Keratinocyte (primary cell): Measurements from ENCODE around the gene MNDA. TPM values are rescaled to one million over a fixed set of nuclear protein-coding genes. Genes with fewer than 3 reads are reported as not detected.
"Not testable (repeated sequence)": the region's sequence is repeated elsewhere in the genome, so short reads cannot be mapped to it uniquely, and the experiment has no call there.

Experiments
- DNase-seq: peaks from one replicate; pipeline ENCODE4 v3.0.0-alpha.2; 2011; ENCODE audit warnings: low read depth, missing footprints, low spot score
- FAIRE-seq: peaks from 2 replicates; lab custom pipeline; 2011; peaks lifted over from hg19 to GRCh38; lab: Jason Lieb, UNC
- H2AFZ ChIP-seq: 2 replicates; pipeline ENCODE4 v1.6.0; 2012; ENCODE audit warnings: low read length, control low read depth, inconsistent platforms; ENCODE audit not compliant: control insufficient read depth
- H3K27ac ChIP-seq: 2 replicates; pipeline ENCODE4 v1.5.1; 2011; ENCODE audit warnings: low read length; ENCODE audit not compliant: control insufficient read depth, insufficient read depth
- H3K27me3 ChIP-seq: 3 replicates; pipeline ENCODE4 v1.6.0; 2011; ENCODE audit warnings: low read length; ENCODE audit not compliant: control insufficient read depth, insufficient read depth; ENCODE audit errors: extremely low read depth
- H3K36me3 ChIP-seq, 2 experiments: 2 replicates in 1 of 2; 3 replicates in 1 of 2; pipeline ENCODE4 v1.5.1; 2011; ENCODE audit warnings: low read length in 2 of 2, mild to moderate bottlenecking in 1 of 2; ENCODE audit not compliant: control insufficient read depth in 2 of 2, insufficient read depth in 2 of 2; ENCODE audit errors: extremely low read depth in 1 of 2
- H3K4me1 ChIP-seq: 3 replicates; pipeline ENCODE4 v1.5.1; 2011; ENCODE audit warnings: low read length; ENCODE audit not compliant: control insufficient read depth, insufficient read depth; ENCODE audit errors: extremely low read depth
- H3K4me2 ChIP-seq: 3 replicates; pipeline ENCODE4 v1.6.0; 2011; ENCODE audit warnings: low read depth, low read length; ENCODE audit not compliant: control insufficient read depth, insufficient read depth; ENCODE audit errors: extremely low read depth
- H3K4me3 ChIP-seq, 3 experiments: fragments of 200-600 bp in 1 of 3; sonication (generic) in 1 of 3; 2 replicates in 2 of 3; 3 replicates in 1 of 3; pipeline ENCODE4 v1.5.1; 2011 to 2016; ENCODE audit warnings: low read length in 3 of 3, mild to moderate bottlenecking in 3 of 3, control low read depth in 2 of 3, inconsistent platforms in 1 of 3, low read depth in 1 of 3, mixed read lengths in 1 of 3, mixed run types in 1 of 3, moderate library complexity in 1 of 3; ENCODE audit not compliant: control insufficient read depth in 2 of 3, insufficient read depth in 2 of 3; ENCODE audit errors: extremely low read depth in 1 of 3
- H3K79me2 ChIP-seq: 2 replicates; pipeline ENCODE4 v1.6.0; 2012; ENCODE audit warnings: low read length; ENCODE audit not compliant: control insufficient read depth, insufficient read depth
- H3K9ac ChIP-seq: 3 replicates; pipeline ENCODE4 v1.6.0; 2011; ENCODE audit warnings: low read length; ENCODE audit not compliant: control insufficient read depth, insufficient read depth; ENCODE audit errors: extremely low read depth
- H3K9me1 ChIP-seq: 3 replicates; pipeline ENCODE4 v1.6.0; 2011; ENCODE audit warnings: low read length; ENCODE audit not compliant: control insufficient read depth, insufficient read depth; ENCODE audit errors: extremely low read depth
- H3K9me3 ChIP-seq: 2 replicates; pipeline ENCODE4 v1.5.1; 2012; ENCODE audit warnings: low read depth, low read length; ENCODE audit not compliant: control insufficient read depth
- H4K20me1 ChIP-seq: 3 replicates; pipeline ENCODE4 v1.6.0; 2011; ENCODE audit warnings: low read length; ENCODE audit not compliant: control insufficient read depth, insufficient read depth; ENCODE audit errors: extremely low read depth
- EZH2 ChIP-seq: IDR thresholded peaks from one replicate; pipeline ENCODE4 v1.6.1; 2012; ENCODE audit warnings: inconsistent platforms, mild to moderate bottlenecking, low read length, moderate library complexity
- dilution Hi-C: fragments of 300-500 bp; cut with MboI; formaldehyde crosslinking; loops from one replicate; pipeline ENCODE4 v1.7.0; 2020; ENCODE audit warnings: low sequenced_read_pairs; ENCODE audit not compliant: extremely low pct_ligation_motif_present
- polyA plus RNA-seq, 5 experiments: library from polyadenylated mRNA; depleted of rRNA in 3 of 5; stranded (reverse) in 3 of 5; stranded (forward) in 1 of 5; unstranded in 1 of 5; fragments of >200 nt; gene quantifications; 1 replicate in 1 of 5; 2 replicates in 3 of 5; 3 replicates in 1 of 5; pipeline versions ENCODE4 v1.2.1 to v1.2.3, GENCODE V29; 2011 to 2012; ENCODE audit warnings: missing spikeins in 2 of 5, low read depth in 1 of 5, low replicate concordance in 1 of 5
- TF ChIP-seq, protein P1 (sequence below), 3 experiments: IDR thresholded peaks in 1 of 3; conservative IDR thresholded peaks in 1 of 3; optimal IDR thresholded peaks in 1 of 3; 2 replicates in 2 of 3; 3 replicates in 1 of 3; pipeline versions ENCODE3 to v1.5.1; 2011; ENCODE audit warnings: low read length in 3 of 3, mild to moderate bottlenecking in 3 of 3, moderate library complexity in 2 of 3, control low read depth in 1 of 3, inconsistent platforms in 1 of 3; ENCODE audit not compliant: insufficient read depth in 2 of 3; ENCODE audit errors: extremely low read depth in 1 of 3

The MNDA gene
- polyA plus RNA-seq, 1 donor (not counting 4 experiments of a cell fraction or from before 2014, with no cell fraction given): not detected

DNA sequence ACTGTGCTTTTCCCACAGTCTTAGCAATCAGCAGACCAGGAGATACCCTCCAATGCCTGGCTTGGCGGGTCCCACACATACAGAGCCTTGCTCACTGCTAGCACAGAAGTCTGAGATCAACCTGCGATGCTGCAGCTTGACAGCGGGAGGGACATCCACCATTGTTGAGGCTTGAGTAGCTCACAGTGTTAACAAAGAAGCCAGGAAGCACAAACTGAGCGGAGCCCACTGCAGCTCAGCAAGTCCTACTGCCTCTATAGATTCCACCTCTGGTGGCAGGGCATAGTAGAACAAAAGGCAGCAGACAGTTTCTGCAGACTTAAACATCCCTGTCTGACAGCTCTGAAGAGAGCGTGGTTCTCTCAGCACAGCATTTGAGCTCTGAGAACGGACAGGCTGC lies 33.4 kb downstream of the MNDA start:
- DNase-seq (no peak), FAIRE-seq (no peak)
- no peaks in the 10 kb centered on the region for H3K79me2 ChIP-seq
- H3K4me1 ChIP-seq: no peaks in the 10 kb centered on the region
- no peaks in the 10 kb centered on the region for H3K9me3 ChIP-seq
- H3K4me2 ChIP-seq: no peak overlapping the region
- dilution Hi-C loops: no loop called here
- H3K27ac ChIP-seq: no peak overlapping the region
- no peaks in the 10 kb centered on the region for H3K9me1 ChIP-seq
- no peaks in the 10 kb centered on the region for H3K27me3 ChIP-seq
- H3K9ac ChIP-seq: no peak overlapping the region
- H4K20me1 ChIP-seq: no peaks in the 10 kb centered on the region
- no peaks in the 10 kb centered on the region for H3K36me3 ChIP-seq
- H2AFZ ChIP-seq: no peak overlapping the region
- no peak overlapping the region for H3K4me3 ChIP-seq
- TF ChIP-seq EZH2: no peak
- TF ChIP-seq, protein P1, sequence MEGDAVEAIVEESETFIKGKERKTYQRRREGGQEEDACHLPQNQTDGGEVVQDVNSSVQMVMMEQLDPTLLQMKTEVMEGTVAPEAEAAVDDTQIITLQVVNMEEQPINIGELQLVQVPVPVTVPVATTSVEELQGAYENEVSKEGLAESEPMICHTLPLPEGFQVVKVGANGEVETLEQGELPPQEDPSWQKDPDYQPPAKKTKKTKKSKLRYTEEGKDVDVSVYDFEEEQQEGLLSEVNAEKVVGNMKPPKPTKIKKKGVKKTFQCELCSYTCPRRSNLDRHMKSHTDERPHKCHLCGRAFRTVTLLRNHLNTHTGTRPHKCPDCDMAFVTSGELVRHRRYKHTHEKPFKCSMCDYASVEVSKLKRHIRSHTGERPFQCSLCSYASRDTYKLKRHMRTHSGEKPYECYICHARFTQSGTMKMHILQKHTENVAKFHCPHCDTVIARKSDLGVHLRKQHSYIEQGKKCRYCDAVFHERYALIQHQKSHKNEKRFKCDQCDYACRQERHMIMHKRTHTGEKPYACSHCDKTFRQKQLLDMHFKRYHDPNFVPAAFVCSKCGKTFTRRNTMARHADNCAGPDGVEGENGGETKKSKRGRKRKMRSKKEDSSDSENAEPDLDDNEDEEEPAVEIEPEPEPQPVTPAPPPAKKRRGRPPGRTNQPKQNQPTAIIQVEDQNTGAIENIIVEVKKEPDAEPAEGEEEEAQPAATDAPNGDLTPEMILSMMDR (optimal IDR thresholded peaks at IDR 0.05 in 1 of 3, IDR thresholded peaks at IDR 0.05 in 1 of 3, conservative IDR thresholded peaks at IDR 0.05 in 1 of 3; ENCODE audit: extremely low read depth in 1 of 3, insufficient read depth in 2 of 3, low read length in 3 of 3): no peak

DNA sequence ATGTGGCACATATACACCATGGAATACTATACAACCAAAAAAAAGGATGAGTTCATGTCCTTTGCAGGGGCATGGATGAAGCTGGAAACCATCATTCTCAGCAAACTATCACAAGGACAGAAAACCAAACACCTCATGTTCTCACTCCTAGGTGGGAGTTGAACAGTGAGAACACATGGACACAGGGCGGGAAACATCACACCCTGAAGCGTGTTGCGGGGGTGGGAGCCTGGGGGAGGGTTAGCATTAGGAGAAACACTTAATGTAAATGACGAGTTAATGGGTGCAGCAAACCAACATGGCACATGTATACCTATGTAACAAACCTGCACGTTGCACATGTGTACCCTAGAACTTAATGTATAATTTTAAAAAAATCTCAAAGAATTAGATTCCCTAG lies 39.3 kb downstream of the MNDA start:
- H3K9me1 ChIP-seq, H2AFZ ChIP-seq, DNase-seq, H3K9ac ChIP-seq, H3K4me1 ChIP-seq, H3K27ac ChIP-seq, H3K4me3 ChIP-seq, H3K36me3 ChIP-seq, H3K9me3 ChIP-seq, FAIRE-seq, dilution Hi-C loops, H4K20me1 ChIP-seq, H3K79me2 ChIP-seq, H3K27me3 ChIP-seq, H3K4me2 ChIP-seq: not testable (repeated sequence)

DNA sequence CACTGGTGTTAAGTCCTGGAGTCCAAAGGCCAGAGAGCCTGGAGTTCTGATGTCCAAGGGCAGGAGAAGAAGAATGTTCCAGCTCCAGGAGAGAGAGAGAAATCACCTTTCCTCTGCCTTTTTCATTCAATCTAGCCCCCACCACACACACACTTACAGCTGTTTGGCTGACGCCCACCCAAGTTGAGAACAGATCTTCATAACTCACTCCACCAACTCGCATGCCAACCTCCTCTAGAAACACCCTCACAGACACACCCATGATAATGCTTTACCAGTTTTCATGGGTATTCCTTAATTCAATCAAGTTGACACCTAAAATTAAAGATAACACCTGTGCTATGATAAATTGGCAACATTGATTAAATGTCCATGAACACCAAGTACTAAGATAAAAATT lies 42.0 kb downstream of the MNDA start:
- Histone ChIP-seq H3K4me2 (no peak overlapping the region), H3K9ac (no peak overlapping the region), H2AFZ (no peak overlapping the region), H3K79me2 (no peaks in the 10 kb centered on the region), H3K27me3 (no peaks in the 10 kb centered on the region), H3K9me3 (no peaks in the 10 kb centered on the region), H3K4me1 (no peaks in the 10 kb centered on the region), H3K9me1 (no peaks in the 10 kb centered on the region), H3K4me3 (no peak overlapping the region), H4K20me1 (no peaks in the 10 kb centered on the region), H3K36me3 (no peaks in the 10 kb centered on the region), H3K27ac (no peak overlapping the region)
- dilution Hi-C loops: no loop called here
- DNase-seq (no peak), FAIRE-seq (no peak)
- no peak for TF ChIP-seq EZH2
- TF ChIP-seq, protein P1 (optimal IDR thresholded peaks at IDR 0.05 in 1 of 3, IDR thresholded peaks at IDR 0.05 in 1 of 3, conservative IDR thresholded peaks at IDR 0.05 in 1 of 3; ENCODE audit: extremely low read depth in 1 of 3, insufficient read depth in 2 of 3, low read length in 3 of 3): no peak
